Measurements from ENCODE around the gene CERK. TPM values are rescaled to one million over a fixed set of nuclear protein-coding genes. Genes with fewer than 3 reads are reported as not detected.

CERK gene
- total RNA-seq, 1 experiment from 2014 or later = 45.6 TPM

DNA sequence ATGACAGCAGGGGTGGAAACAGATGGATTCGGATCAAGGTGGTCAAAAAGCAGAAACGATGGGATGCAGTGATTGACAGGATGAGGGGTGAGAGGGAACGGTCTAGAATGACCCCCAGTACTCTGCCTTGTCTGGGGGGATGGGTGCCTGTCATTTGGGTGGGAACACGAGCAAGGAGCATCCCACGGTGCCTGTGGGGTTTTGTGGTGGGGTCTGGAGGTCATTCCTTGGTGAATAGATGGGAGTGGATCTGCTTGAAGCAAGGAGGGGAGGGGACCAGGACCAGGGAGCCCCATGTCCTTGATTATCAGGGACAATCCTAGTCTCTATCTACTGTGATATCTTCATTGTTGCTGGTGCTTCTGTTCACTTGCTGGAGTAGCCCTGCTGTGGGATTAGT is 8.1 kb upstream of the CERK start:
- Mint-ChIP-seq H3K27ac (no peak overlapping the region), H3K27me3 (ENCODE audit: low read depth) (peaks cover 11% of the 10 kb centered on the region; the same call in 1 of the 2 replicates), H3K4me3 (no peak overlapping the region), H3K36me3 (no peaks in the 10 kb centered on the region), H3K4me1 (no peaks in the 10 kb centered on the region), H3K9me3 (peaks cover 5% of the 10 kb centered on the region; the same call in 1 of the 2 replicates)
- DNase-seq (ENCODE audit: low spot score) (no peak), ATAC-seq (no peak)
- ChIA-PET POLR2A (no interaction called here), CTCF (no interaction called here)
- TF ChIP-seq CREB1 (CRISPR knock-in tag; IDR thresholded peaks at IDR 0.05) = no peak

DNA sequence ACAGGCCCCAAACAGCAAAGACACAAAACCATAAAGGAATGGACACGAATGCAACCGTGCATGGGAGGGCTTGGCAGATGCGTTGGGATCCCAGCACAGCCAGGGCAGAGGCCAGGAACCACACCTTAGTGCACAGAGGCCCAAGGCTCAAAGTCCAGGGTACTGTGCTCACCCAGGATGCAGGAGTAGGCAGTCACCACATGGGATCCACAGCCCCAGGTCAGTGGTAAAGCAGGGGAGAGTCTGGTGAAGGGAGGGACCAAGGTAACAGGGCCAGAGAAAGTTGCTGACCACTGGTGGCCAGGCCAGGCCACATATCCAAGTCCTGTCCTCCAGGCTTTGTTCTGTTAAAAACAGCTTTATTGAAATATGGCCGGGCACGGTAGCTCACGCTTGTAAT is 6.5 kb upstream of the CERK start:
- ChIA-PET POLR2A (no interaction called here), CTCF (no interaction called here)
- Mint-ChIP-seq H3K36me3 (no peaks in the 10 kb centered on the region), H3K4me1 (no peaks in the 10 kb centered on the region), H3K27me3 (ENCODE audit: low read depth) (peaks cover 11% of the 10 kb centered on the region), H3K4me3 (no peak overlapping the region), H3K27ac (no peak overlapping the region), H3K9me3 (peaks cover 5% of the 10 kb centered on the region; the same call in 1 of the 2 replicates)
- no peak for ATAC-seq
- TF ChIP-seq GRHL2 (CRISPR knock-in tag; IDR thresholded peaks at IDR 0.05; ENCODE audit: insufficient replicate concordance, severe bottlenecking) (no peak), ZNF121 (CRISPR knock-in tag; IDR thresholded peaks at IDR 0.05) (no peak), ZNF416 (CRISPR knock-in tag; IDR thresholded peaks at IDR 0.05) (no peak), EMX1 (CRISPR knock-in tag; IDR thresholded peaks at IDR 0.05) (no peak), ZNF263 (CRISPR knock-in tag; IDR thresholded peaks at IDR 0.05; ENCODE audit: low read depth) (no peak), ZNF219 (CRISPR knock-in tag; IDR thresholded peaks at IDR 0.05; ENCODE audit: borderline replicate concordance) (no peak), TEAD4 (CRISPR knock-in tag; IDR thresholded peaks at IDR 0.05) (no peak), NFE2L1 (CRISPR knock-in tag; IDR thresholded peaks at IDR 0.05) (no peak), RELA (CRISPR knock-in tag; IDR thresholded peaks at IDR 0.05; ENCODE audit: borderline replicate concordance) (no peak), NFYB (CRISPR knock-in tag; conservative IDR thresholded peaks at IDR 0.05; ENCODE audit: low read depth) (no peak)
- TF ChIP-seq, protein P1, sequence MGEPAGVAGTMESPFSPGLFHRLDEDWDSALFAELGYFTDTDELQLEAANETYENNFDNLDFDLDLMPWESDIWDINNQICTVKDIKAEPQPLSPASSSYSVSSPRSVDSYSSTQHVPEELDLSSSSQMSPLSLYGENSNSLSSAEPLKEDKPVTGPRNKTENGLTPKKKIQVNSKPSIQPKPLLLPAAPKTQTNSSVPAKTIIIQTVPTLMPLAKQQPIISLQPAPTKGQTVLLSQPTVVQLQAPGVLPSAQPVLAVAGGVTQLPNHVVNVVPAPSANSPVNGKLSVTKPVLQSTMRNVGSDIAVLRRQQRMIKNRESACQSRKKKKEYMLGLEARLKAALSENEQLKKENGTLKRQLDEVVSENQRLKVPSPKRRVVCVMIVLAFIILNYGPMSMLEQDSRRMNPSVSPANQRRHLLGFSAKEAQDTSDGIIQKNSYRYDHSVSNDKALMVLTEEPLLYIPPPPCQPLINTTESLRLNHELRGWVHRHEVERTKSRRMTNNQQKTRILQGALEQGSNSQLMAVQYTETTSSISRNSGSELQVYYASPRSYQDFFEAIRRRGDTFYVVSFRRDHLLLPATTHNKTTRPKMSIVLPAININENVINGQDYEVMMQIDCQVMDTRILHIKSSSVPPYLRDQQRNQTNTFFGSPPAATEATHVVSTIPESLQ (CRISPR knock-in tag; IDR thresholded peaks at IDR 0.05) = no peak
- TF ChIP-seq, protein P2, sequence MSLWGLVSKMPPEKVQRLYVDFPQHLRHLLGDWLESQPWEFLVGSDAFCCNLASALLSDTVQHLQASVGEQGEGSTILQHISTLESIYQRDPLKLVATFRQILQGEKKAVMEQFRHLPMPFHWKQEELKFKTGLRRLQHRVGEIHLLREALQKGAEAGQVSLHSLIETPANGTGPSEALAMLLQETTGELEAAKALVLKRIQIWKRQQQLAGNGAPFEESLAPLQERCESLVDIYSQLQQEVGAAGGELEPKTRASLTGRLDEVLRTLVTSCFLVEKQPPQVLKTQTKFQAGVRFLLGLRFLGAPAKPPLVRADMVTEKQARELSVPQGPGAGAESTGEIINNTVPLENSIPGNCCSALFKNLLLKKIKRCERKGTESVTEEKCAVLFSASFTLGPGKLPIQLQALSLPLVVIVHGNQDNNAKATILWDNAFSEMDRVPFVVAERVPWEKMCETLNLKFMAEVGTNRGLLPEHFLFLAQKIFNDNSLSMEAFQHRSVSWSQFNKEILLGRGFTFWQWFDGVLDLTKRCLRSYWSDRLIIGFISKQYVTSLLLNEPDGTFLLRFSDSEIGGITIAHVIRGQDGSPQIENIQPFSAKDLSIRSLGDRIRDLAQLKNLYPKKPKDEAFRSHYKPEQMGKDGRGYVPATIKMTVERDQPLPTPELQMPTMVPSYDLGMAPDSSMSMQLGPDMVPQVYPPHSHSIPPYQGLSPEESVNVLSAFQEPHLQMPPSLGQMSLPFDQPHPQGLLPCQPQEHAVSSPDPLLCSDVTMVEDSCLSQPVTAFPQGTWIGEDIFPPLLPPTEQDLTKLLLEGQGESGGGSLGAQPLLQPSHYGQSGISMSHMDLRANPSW (CRISPR knock-in tag; conservative IDR thresholded peaks at IDR 0.05; ENCODE audit: low read depth) = no peak
- TF ChIP-seq, protein P3, sequence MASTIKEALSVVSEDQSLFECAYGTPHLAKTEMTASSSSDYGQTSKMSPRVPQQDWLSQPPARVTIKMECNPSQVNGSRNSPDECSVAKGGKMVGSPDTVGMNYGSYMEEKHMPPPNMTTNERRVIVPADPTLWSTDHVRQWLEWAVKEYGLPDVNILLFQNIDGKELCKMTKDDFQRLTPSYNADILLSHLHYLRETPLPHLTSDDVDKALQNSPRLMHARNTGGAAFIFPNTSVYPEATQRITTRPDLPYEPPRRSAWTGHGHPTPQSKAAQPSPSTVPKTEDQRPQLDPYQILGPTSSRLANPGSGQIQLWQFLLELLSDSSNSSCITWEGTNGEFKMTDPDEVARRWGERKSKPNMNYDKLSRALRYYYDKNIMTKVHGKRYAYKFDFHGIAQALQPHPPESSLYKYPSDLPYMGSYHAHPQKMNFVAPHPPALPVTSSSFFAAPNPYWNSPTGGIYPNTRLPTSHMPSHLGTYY (CRISPR knock-in tag; IDR thresholded peaks at IDR 0.05) = no peak
- TF ChIP-seq, protein P4, sequence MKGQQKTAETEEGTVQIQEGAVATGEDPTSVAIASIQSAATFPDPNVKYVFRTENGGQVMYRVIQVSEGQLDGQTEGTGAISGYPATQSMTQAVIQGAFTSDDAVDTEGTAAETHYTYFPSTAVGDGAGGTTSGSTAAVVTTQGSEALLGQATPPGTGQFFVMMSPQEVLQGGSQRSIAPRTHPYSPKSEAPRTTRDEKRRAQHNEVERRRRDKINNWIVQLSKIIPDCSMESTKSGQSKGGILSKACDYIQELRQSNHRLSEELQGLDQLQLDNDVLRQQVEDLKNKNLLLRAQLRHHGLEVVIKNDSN (CRISPR knock-in tag; IDR thresholded peaks at IDR 0.05) = no peak
- no peak for DNase-seq (ENCODE audit: low spot score)

DNA sequence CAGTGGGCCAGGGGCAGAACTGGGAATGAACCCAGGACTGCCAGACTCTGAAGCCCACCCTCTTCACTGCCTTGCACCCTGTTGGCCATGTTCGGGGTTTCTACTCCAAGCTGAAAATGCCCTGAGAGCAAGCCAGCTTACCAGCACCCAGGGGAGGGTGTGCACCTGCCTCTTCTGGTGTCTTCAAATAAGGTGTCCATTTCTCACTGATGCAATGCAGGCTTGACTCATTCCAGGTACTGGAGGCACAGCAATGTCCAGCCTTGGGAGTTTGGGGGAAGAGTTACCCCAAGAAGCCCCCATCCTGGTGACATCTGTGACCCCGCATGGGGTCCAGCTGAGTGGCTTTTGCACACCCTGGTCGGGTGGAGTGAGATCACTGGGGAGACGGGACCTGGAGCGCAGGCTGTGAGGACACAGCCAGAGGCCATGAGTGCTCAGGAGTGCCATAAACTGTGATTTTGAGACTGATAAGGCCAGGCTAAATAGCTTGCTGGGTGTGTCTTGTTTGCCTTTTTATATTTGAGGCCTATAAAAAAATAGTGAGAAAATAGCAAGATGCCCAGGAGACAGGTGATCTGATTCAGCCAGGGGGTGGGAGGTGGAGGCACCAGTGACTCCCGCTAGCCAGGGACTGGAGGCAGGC is 4.6 kb upstream of the CERK start:
- peaks cover 4% of the 10 kb centered on the region; the same call in 1 of the 2 replicates for H3K27me3 Mint-ChIP-seq (ENCODE audit: low read depth)
- DNase-seq (ENCODE audit: low spot score) (no peak), ATAC-seq (no peak)
- H3K4me3 Mint-ChIP-seq = no peak overlapping the region
- CTCF ChIA-PET = interaction anchor here (0.7 to 1.2 kb wide), 2 partner anchors 60 to 179 kb away, joined by 3 to 4 read pairs; no protein-coding TSS in a partner anchor
- peaks cover 5% of the 10 kb centered on the region; the same call in 1 of the 2 replicates for H3K9me3 Mint-ChIP-seq
- H3K4me1 Mint-ChIP-seq = peaks cover 2% of the 10 kb centered on the region; the same call in 1 of the 2 replicates
- no peaks in the 10 kb centered on the region for H3K36me3 Mint-ChIP-seq
- POLR2A ChIA-PET = no interaction called here
- H3K27ac Mint-ChIP-seq = no peak overlapping the region
- no peak for TF ChIP-seq HMGA2 (CRISPR knock-in tag; IDR thresholded peaks at IDR 0.05)
- TF ChIP-seq, protein P5, sequence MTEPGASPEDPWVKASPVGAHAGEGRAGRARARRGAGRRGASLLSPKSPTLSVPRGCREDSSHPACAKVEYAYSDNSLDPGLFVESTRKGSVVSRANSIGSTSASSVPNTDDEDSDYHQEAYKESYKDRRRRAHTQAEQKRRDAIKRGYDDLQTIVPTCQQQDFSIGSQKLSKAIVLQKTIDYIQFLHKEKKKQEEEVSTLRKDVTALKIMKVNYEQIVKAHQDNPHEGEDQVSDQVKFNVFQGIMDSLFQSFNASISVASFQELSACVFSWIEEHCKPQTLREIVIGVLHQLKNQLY (CRISPR knock-in tag; IDR thresholded peaks at IDR 0.05) = no peak
- TF ChIP-seq SP1 (CRISPR knock-in tag; conservative IDR thresholded peaks at IDR 0.05) = no peak
- no peak for TF ChIP-seq ZNF121 (CRISPR knock-in tag; IDR thresholded peaks at IDR 0.05)
- TF ChIP-seq, protein P6, sequence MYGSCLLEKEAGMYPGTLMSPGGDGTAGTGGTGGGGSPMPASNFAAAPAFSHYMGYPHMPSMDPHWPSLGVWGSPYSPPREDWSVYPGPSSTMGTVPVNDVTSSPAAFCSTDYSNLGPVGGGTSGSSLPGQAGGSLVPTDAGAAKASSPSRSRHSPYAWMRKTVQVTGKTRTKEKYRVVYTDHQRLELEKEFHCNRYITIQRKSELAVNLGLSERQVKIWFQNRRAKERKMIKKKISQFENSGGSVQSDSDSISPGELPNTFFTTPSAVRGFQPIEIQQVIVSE (CRISPR knock-in tag; IDR thresholded peaks at IDR 0.05; ENCODE audit: borderline replicate concordance) = no peak
- TF ChIP-seq, protein P7, sequence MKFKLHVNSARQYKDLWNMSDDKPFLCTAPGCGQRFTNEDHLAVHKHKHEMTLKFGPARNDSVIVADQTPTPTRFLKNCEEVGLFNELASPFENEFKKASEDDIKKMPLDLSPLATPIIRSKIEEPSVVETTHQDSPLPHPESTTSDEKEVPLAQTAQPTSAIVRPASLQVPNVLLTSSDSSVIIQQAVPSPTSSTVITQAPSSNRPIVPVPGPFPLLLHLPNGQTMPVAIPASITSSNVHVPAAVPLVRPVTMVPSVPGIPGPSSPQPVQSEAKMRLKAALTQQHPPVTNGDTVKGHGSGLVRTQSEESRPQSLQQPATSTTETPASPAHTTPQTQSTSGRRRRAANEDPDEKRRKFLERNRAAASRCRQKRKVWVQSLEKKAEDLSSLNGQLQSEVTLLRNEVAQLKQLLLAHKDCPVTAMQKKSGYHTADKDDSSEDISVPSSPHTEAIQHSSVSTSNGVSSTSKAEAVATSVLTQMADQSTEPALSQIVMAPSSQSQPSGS (CRISPR knock-in tag; IDR thresholded peaks at IDR 0.05; ENCODE audit: borderline replicate concordance, low read depth) = no peak
- no peak for TF ChIP-seq TEAD4 (CRISPR knock-in tag; IDR thresholded peaks at IDR 0.05)
- TF ChIP-seq NR2C2 (CRISPR knock-in tag; IDR thresholded peaks at IDR 0.05) = no peak
- TF ChIP-seq, protein P8, sequence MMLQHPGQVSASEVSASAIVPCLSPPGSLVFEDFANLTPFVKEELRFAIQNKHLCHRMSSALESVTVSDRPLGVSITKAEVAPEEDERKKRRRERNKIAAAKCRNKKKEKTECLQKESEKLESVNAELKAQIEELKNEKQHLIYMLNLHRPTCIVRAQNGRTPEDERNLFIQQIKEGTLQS (CRISPR knock-in tag; conservative IDR thresholded peaks at IDR 0.05) = no peak
- TF ChIP-seq PRRX2 (CRISPR knock-in tag; IDR thresholded peaks at IDR 0.05) = no peak

Measured in WTC11 (cell line).